IMR-90 (cell line): ENCODE results near the gene LYPD3. TPM values are rescaled to one million over a fixed set of nuclear protein-coding genes. Genes with fewer than 3 reads are reported as not detected.

Experiments
- ATAC-seq: fragments of 200-7000 bp; cut with Tn5 transposase; 2 replicates; pipeline ENCODE4 v1.9.1; 2020; ENCODE audit warnings: low read depth, mild to moderate bottlenecking, moderate library complexity
- BruUV-seq: library from RNA; stranded (reverse); fragments of 400-500 nt; replicated peaks from 2 replicates; lab custom pipeline; 2021; lab: Mats Ljungman, UMichigan
- CTCF ChIA-PET: fragments of 300-600 bp; formaldehyde crosslinking; extraction: SDS; loops from one replicate; lab custom pipeline; 2021; ENCODE audit warnings: antibody characterized with exemption; lab: Yijun Ruan, JAX
- POLR2A ChIA-PET: fragments of 300-600 bp; sonication (Branson Sonifier 250); formaldehyde crosslinking; loops from one replicate; lab custom pipeline; 2022; ENCODE audit warnings: antibody characterized with exemption; ENCODE audit not compliant: unreplicated experiment; lab: Charles Lee
- DNase-seq: peaks from one replicate; pipeline ENCODE4 v3.0.0; 2013
- H2AFZ ChIP-seq: replicated peaks from 2 replicates; pipeline ENCODE3; 2013; ENCODE audit warnings: low read length, mild to moderate bottlenecking; ENCODE audit not compliant: poor library complexity
- H2AK5ac ChIP-seq: 2 replicates; pipeline ENCODE4 v1.6.1; 2013; ENCODE audit warnings: low read depth, low read length, inconsistent platforms
- H2AK9ac ChIP-seq: replicated peaks from 2 replicates; pipeline ENCODE3; 2013; ENCODE audit warnings: mild to moderate bottlenecking, low read depth, low read length, moderate library complexity; ENCODE audit not compliant: poor library complexity
- H2BK120ac ChIP-seq: 2 replicates; pipeline ENCODE4 v1.6.1; 2013; ENCODE audit warnings: low read depth, low read length, inconsistent platforms
- H2BK15ac ChIP-seq: 3 replicates; pipeline ENCODE4 v1.6.1; 2013; ENCODE audit warnings: low read depth, low read length, inconsistent platforms
- H2BK20ac ChIP-seq: 2 replicates; pipeline ENCODE4 v1.6.1; 2013; ENCODE audit warnings: low read depth, mild to moderate bottlenecking, inconsistent platforms, low read length, moderate library complexity
- H2BK5ac ChIP-seq: 2 replicates; pipeline ENCODE4 v1.6.1; 2013; ENCODE audit warnings: mild to moderate bottlenecking, low read depth, low read length, inconsistent platforms; ENCODE audit not compliant: poor library complexity, severe bottlenecking
- H3K14ac ChIP-seq: replicated peaks from 2 replicates; pipeline ENCODE4 v1.6.1; 2013; ENCODE audit warnings: low read depth, low read length, inconsistent platforms
- H3K18ac ChIP-seq: 2 replicates; pipeline ENCODE4 v1.6.1; 2013; ENCODE audit warnings: low read depth, low read length, control low read depth
- H3K23ac ChIP-seq: 2 replicates; pipeline ENCODE4 v1.6.1; 2013; ENCODE audit warnings: low read depth, low read length, inconsistent platforms
- H3K27ac ChIP-seq: 2 replicates; pipeline ENCODE4 v1.5.1; 2013; ENCODE audit warnings: mild to moderate bottlenecking, control low read depth, low read length; ENCODE audit not compliant: insufficient read depth
- H3K27me3 ChIP-seq: 2 replicates; pipeline ENCODE4 v1.6.1; 2013; ENCODE audit warnings: low read length; ENCODE audit not compliant: control insufficient read depth, insufficient read depth
- H3K36me3 ChIP-seq: 2 replicates; pipeline ENCODE4 v1.6.1; 2013; ENCODE audit warnings: low read length, mixed read lengths; ENCODE audit not compliant: control insufficient read depth, insufficient read depth
- H3K4ac ChIP-seq: 2 replicates; pipeline ENCODE4 v1.6.1; 2013; ENCODE audit warnings: low read depth, low read length, inconsistent platforms
- H3K4me1 ChIP-seq: 2 replicates; pipeline ENCODE4 v1.6.1; 2013; ENCODE audit warnings: low read length, mixed read lengths; ENCODE audit not compliant: control insufficient read depth, insufficient read depth
- H3K4me2 ChIP-seq: 2 replicates; pipeline ENCODE4 v1.6.1; 2013; ENCODE audit warnings: low read depth, mild to moderate bottlenecking, control low read depth, low read length, moderate library complexity
- H3K4me3 ChIP-seq: 2 replicates; pipeline ENCODE4 v1.5.1; 2013; ENCODE audit warnings: low read depth, mild to moderate bottlenecking, control low read depth, low read length, moderate library complexity; ENCODE audit not compliant: insufficient read depth
- H3K56ac ChIP-seq: 2 replicates; pipeline ENCODE4 v1.6.1; 2013; ENCODE audit warnings: low read length, inconsistent platforms; ENCODE audit not compliant: insufficient read depth; ENCODE audit errors: extremely low read depth
- H3K79me1 ChIP-seq, 2 experiments: 2 replicates each; pipeline ENCODE4 v1.6.1; 2013; ENCODE audit warnings: low read length in 2 of 2, inconsistent platforms in 1 of 2, low read depth in 1 of 2
- H3K9ac ChIP-seq: 2 replicates; pipeline ENCODE4 v1.6.1; 2013; ENCODE audit warnings: low read depth, low read length, control low read depth
- H3K9me1 ChIP-seq: 2 replicates; pipeline ENCODE4 v1.6.1; 2013; ENCODE audit warnings: low read length, inconsistent platforms; ENCODE audit not compliant: insufficient read depth
- H3K9me3 ChIP-seq: 2 replicates; pipeline ENCODE4 v1.6.1; 2013; ENCODE audit warnings: low read length; ENCODE audit not compliant: control insufficient read depth, insufficient read depth
- H4K20me1 ChIP-seq: 2 replicates; pipeline ENCODE4 v1.6.1; 2013; ENCODE audit warnings: low read length, inconsistent platforms; ENCODE audit not compliant: insufficient read depth
- H4K5ac ChIP-seq: 2 replicates; pipeline ENCODE4 v1.6.1; 2013; ENCODE audit warnings: mild to moderate bottlenecking, low read depth, low read length, control low read depth
- H4K8ac ChIP-seq, 2 experiments: 2 replicates each; pipeline ENCODE4 v1.6.1; 2013; ENCODE audit warnings: low read depth in 2 of 2, low read length in 2 of 2, control low read depth in 1 of 2, inconsistent platforms in 1 of 2
- H4K91ac ChIP-seq: 2 replicates; pipeline ENCODE4 v1.6.1; 2013; ENCODE audit warnings: low read depth, low read length, inconsistent platforms; ENCODE audit not compliant: insufficient read depth
- CEBPB ChIP-seq: IDR thresholded peaks from 2 replicates; pipeline ENCODE4 v1.6.1; 2012; ENCODE audit warnings: low read depth, low read length, improper control_type of control experiment
- POLR2A ChIP-seq: IDR thresholded peaks from 2 replicates; pipeline ENCODE4 v1.6.1; 2012; ENCODE audit warnings: mild to moderate bottlenecking, low read depth, low read length
- SMC3 ChIP-seq: fragments of 150-350 bp; IDR thresholded peaks from 2 replicates; pipeline ENCODE4 v1.6.1; 2016; ENCODE audit warnings: low read depth, mild to moderate bottlenecking, antibody characterized with exemption, low read length, moderate library complexity
- WGBS, 2 experiments: methylation state at CpG; one replicate each; pipeline versions ENCODE4 v1.1.5 to v1.1.7; 2013; ENCODE audit warnings: missing lambda C conversion rate in 2 of 2; ENCODE audit not compliant: insufficient read length in 1 of 2; ENCODE audit errors: extremely low coverage in 2 of 2; 5-methylcytosine and 5-hydroxymethylcytosine counted together
- dilution Hi-C: fragments of 300-500 bp; cut with HindIII; formaldehyde crosslinking; loops from one replicate; pipeline ENCODE4 v1.14.3; 2018; ENCODE audit warnings: low sequenced_read_pairs; ENCODE audit not compliant: unreplicated experiment
- in situ Hi-C: fragments of 300-500 bp; cut with MboI; formaldehyde crosslinking; loops from 3 replicates; pipeline ENCODE4 v1.14.3; 2019; ENCODE audit warnings: low sequenced_read_pairs, inconsistent platforms, mixed read lengths
- intact Hi-C: fragments of 100-400 bp; cut with micrococcal nuclease; formaldehyde crosslinking; loops from 2 replicates; pipeline ENCODE4 v1.10.0; 2022
- polyA plus RNA-seq, 3 experiments: library from polyadenylated mRNA; depleted of rRNA; stranded (reverse); fragments of >200 nt; gene quantifications; 2 replicates each; pipeline ENCODE4 v1.2.3, GENCODE V29; 2012; ENCODE audit warnings: low replicate concordance in 1 of 3
- total RNA-seq: library from RNA; depleted of rRNA; stranded (reverse); fragments of >200 nt; gene quantifications from 2 replicates; pipeline ENCODE4 v1.2.3, GENCODE V29; 2012

The LYPD3 gene
- total and polyA plus RNA-seq, 2 of the 4 experiments (the other 2 are of a cell fraction) = 0.18 to 1.1 TPM

- Histone ChIP-seq H3K9ac (no peak overlapping the region), H3K14ac (no peak overlapping the region), H2AK9ac (no peak overlapping the region), H3K79me1 (no peaks in the 10 kb centered on the region), H3K36me3 (peaks cover 5% of the 10 kb centered on the region), H3K4me1 (no peaks in the 10 kb centered on the region), H3K56ac (no peak overlapping the region), H3K4me3 (no peak overlapping the region), H2AFZ (no peak overlapping the region), H3K23ac (no peak overlapping the region), H2BK15ac (no peak overlapping the region), H4K20me1 (no peaks in the 10 kb centered on the region), H3K9me3 (no peaks in the 10 kb centered on the region), H3K27ac (no peak overlapping the region), H4K91ac (no peak overlapping the region), H4K8ac (no peak overlapping the region), H2AK5ac (no peak overlapping the region), H2BK20ac (no peak overlapping the region), H2BK5ac (no peak overlapping the region), H3K4ac (no peak overlapping the region), H2BK120ac (no peak overlapping the region), H3K9me1 (peaks cover 5% of the 10 kb centered on the region; the same call in 1 of the 2 replicates), H3K18ac (no peak overlapping the region), H3K4me2 (no peak overlapping the region), H4K5ac (no peak overlapping the region), H3K27me3 (no peaks in the 10 kb centered on the region)
- no peak for TF ChIP-seq SMC3
- no peak for TF ChIP-seq CEBPB
- TF ChIP-seq POLR2A = no peak
- ChIA-PET POLR2A (no interaction called here), CTCF (no interaction called here)
- intact Hi-C loops (no loop called here), dilution Hi-C loops (no loop called here), in situ Hi-C loops (no loop called here)
- WGBS, 2 experiments = no CpG with 5 or more reads among the region's 5 CpGs
- BruUV-seq = no TSS peak
- ATAC-seq (no peak), DNase-seq (no peak)
Observed at GRCh38 chr19:43489310-43489709, 23.9 kb upstream of the LYPD3 start.
